Measurements from ENCODE around the gene PHB1. TPM values are rescaled to one million over a fixed set of nuclear protein-coding genes. Genes with fewer than 3 reads are reported as not detected.

PHB1 gene
- total RNA-seq, 1 experiment from 2014 or later = 325 TPM

- peaks cover 0 to 8% of the 10 kb centered on the region in 2 experiments; a peak in 1 of 4 replicates for H3K4me1 Mint-ChIP-seq
Observed at GRCh38 chr17:49386373-49386772, 28.3 kb downstream of the PHB1 start.

More at GRCh38 chr17:49386373-49386772, 28.3 kb downstream of the PHB1 start:
- no peak overlapping the region for H4K8ac ChIP-seq (replicated peaks; ENCODE audit: insufficient read length, low read depth, low read length)
- DNase-seq = no peak
- H3K79me2 ChIP-seq (ENCODE audit: insufficient read depth, low read length) = no peaks in the 10 kb centered on the region
- H3K23me2 ChIP-seq (ENCODE audit: insufficient read length, low read depth, low read length, poor library complexity, severe bottlenecking) = no peaks in the 10 kb centered on the region
- no peaks in the 10 kb centered on the region for H3K9me3 ChIP-seq (ENCODE audit: control insufficient read depth, low read depth, low read length)
- no peak overlapping the region for H4K5ac ChIP-seq (ENCODE audit: insufficient read length, low read depth, low read length)
- Mint-ChIP-seq H3K4me3 (no peak overlapping the region), H3K27me3 (ENCODE audit: low read depth) (peaks cover 2% of the 10 kb centered on the region), H3K9me3 (no peaks in the 10 kb centered on the region), H3K36me3 (ENCODE audit: insufficient read depth in 1 of 3, low read depth in 3 of 3) (no peaks in the 10 kb centered on the region), H3K27ac (no peak overlapping the region; a peak in 1 of 7 replicates)
- no peak for TF ChIP-seq CTCF (conservative IDR thresholded peaks at IDR 0.05)
- H3K4ac ChIP-seq (ENCODE audit: low read depth, low read length) = no peak overlapping the region
- no peaks in the 10 kb centered on the region for H4K20me1 ChIP-seq (ENCODE audit: control insufficient read depth, insufficient read depth, insufficient read length)
- no peak overlapping the region for H3K23ac ChIP-seq (ENCODE audit: insufficient read length, low read depth, low read length)
- H3K4me2 ChIP-seq (ENCODE audit: insufficient read depth, insufficient read length, low read length) = no peak overlapping the region
- no peak overlapping the region for H4K91ac ChIP-seq (ENCODE audit: insufficient read length, low read depth, low read length)
- WGBS (ENCODE audit: extremely low coverage, insufficient read length, low lambda C conversion rate) = no CpG with 5 or more reads among the region's 10 CpGs
- no peak overlapping the region for H2BK120ac ChIP-seq (ENCODE audit: low read depth, low read length, poor library complexity, severe bottlenecking)
- no peak overlapping the region for H3K9ac ChIP-seq (ENCODE audit: extremely low read depth, insufficient read length, low read length)
- no peak overlapping the region for H3K27ac ChIP-seq (ENCODE audit: insufficient read length, low read depth, low read length)
- no peak overlapping the region for H2BK20ac ChIP-seq (ENCODE audit: low read depth, low read length, poor library complexity, severe bottlenecking)
- no peak overlapping the region for H3T11ph ChIP-seq (ENCODE audit: low read length)
- no peaks in the 10 kb centered on the region for H3K27me3 ChIP-seq (ENCODE audit: insufficient read depth, low read length)
- no peak overlapping the region for H3K18ac ChIP-seq (ENCODE audit: insufficient read length, low read depth, low read length)
- no peak overlapping the region for H2AFZ ChIP-seq (ENCODE audit: low read length)
- H3K4me1 ChIP-seq (ENCODE audit: insufficient read depth, low read length) = no peaks in the 10 kb centered on the region
- no peaks in the 10 kb centered on the region for H3K79me1 ChIP-seq (ENCODE audit: insufficient read depth, low read depth, low read length, poor library complexity, severe bottlenecking)
- no peak overlapping the region for H3K56ac ChIP-seq (ENCODE audit: insufficient read length, low read depth, low read length)
- H2BK5ac ChIP-seq (ENCODE audit: insufficient read length, low read length) = no peak overlapping the region
- no peak overlapping the region for H2AK5ac ChIP-seq (ENCODE audit: insufficient read length, low read length)
- no peak overlapping the region for H2BK15ac ChIP-seq (ENCODE audit: low read depth, low read length)
- no peak overlapping the region for H3K14ac ChIP-seq (ENCODE audit: insufficient read depth, low read length)
- H2BK12ac ChIP-seq (ENCODE audit: insufficient read length, low read depth, low read length) = no peak overlapping the region

Measured in H9 (cell line).